GM12872 (cell line): ENCODE data around the gene PCNX2.

Experiments used
- TF ChIP-seq, protein P1 (sequence below): IDR thresholded peaks from 3 replicates; pipeline ENCODE4 v1.5.1; 2011; ENCODE audit warnings: low read depth, mild to moderate bottlenecking, low read length, moderate library complexity; ENCODE audit not compliant: insufficient read depth

Gene PCNX2

DNA sequence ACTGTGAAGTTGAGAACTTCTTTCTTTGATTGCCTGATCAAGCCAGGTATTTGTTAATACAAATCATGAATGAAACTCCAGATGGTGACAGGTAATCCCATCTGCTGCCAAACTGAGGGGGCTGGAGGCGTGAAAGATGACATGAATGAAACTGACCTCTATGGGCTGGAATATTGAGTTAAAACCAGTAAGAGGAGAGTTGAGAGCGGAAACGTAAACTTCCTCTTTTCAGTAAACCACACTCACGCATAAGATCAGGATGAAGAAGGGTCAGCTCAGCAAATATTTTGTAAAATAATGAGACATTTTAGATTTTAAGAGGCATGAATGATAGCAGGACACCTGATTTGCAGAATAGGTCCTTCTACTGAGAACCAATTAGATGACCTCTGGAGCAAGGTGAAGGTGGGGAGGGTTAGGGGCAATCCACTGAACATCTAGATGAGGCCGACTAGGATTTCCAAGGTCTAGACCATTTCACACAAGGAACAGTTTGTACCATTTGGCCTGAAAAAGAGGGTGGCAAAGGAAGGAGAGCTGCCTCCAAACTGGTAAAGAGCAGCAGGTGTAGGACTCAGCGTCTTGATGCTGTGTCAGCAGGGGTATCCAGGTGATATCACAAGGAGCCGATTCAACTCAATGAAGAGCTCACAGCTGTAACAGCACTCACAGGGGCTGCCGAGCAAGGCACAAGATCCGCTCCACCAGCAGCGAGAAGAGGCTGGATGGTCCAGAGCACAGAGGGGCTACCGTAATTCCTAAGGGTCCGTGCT lies 212.6 kb downstream of the PCNX2 start:
- TF ChIP-seq, protein P1, sequence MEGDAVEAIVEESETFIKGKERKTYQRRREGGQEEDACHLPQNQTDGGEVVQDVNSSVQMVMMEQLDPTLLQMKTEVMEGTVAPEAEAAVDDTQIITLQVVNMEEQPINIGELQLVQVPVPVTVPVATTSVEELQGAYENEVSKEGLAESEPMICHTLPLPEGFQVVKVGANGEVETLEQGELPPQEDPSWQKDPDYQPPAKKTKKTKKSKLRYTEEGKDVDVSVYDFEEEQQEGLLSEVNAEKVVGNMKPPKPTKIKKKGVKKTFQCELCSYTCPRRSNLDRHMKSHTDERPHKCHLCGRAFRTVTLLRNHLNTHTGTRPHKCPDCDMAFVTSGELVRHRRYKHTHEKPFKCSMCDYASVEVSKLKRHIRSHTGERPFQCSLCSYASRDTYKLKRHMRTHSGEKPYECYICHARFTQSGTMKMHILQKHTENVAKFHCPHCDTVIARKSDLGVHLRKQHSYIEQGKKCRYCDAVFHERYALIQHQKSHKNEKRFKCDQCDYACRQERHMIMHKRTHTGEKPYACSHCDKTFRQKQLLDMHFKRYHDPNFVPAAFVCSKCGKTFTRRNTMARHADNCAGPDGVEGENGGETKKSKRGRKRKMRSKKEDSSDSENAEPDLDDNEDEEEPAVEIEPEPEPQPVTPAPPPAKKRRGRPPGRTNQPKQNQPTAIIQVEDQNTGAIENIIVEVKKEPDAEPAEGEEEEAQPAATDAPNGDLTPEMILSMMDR, result no peak

DNA sequence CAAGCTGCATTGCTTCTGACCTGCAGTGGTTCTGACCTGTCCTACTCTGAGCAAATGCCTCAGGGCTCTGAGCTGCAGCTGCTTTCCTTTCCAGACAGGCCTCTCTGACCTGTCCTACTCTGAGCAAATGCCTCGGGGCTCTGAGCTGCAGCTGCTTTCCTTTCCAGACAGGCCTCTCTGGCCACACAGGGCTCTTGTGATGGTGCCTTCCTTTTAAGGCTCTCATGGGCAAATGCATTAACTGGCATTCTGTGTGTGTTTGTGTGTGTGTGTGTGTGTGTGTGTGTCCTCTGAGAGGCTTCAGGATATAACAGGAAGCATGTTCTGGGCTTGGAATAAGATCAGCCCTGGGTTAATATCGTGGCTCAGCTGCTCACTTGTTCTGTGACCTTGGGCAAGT lies 213.8 kb downstream of the PCNX2 start:
- TF ChIP-seq, protein P1, result no peak

DNA sequence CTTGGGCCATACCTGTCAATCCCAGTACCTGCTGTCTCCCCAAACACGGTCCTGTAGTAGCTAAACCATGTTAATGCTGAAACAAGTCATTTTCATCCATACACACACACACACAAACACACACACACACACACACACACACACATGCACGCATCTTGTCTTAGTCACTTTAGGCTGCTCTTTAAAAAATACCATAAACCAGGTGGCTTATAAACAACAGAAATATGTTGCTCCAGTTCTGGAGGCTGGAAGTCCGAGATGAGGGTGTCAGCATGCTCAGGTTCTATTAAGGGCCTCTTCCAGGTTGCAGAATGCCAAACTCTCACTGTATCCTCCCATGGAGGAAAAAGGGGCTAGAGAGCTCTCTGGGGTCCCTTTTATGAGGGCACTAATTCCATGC lies 215.2 kb downstream of the PCNX2 start:
- TF ChIP-seq, protein P1, result no peak

DNA sequence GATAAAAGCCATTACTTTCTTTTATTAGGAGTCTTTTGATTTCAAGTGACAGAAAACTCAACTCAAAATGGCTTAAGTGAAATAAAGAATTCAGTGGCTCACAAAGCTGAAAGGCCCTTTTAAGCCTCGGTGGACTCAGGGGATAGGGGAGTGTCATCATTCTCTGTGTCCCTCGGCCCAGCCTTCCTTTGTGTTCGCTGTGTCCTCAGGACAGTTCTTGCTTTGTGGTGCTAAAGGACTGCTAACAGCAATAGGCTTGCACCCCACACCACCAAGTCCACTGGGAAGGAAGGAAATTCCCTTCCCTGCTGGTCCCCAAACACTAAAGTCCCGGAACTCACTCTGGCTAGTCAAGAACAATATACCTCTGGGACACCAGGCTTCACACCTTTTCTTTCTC lies 216.0 kb downstream of the PCNX2 start:
- TF ChIP-seq, protein P1, result no peak

DNA sequence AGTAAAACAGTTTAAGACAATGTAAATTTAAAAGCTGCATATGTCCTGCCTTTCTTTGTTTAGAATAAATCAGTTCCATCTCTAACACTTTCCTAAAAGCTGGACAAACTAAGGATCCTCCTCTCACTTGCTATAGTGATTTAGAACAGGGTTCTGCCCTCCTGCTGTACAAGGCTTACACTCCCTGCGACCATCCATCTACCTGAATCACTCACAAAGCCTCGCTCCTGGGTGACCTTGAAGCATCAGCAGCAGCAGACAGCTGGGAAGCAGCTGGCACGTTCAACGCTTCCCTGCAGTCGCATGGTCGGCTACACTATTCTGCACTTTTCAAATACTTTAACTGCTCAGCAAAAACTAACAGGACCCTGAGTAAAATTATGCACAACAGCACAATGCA lies 217.1 kb downstream of the PCNX2 start:
- TF ChIP-seq, protein P1, result no peak

DNA sequence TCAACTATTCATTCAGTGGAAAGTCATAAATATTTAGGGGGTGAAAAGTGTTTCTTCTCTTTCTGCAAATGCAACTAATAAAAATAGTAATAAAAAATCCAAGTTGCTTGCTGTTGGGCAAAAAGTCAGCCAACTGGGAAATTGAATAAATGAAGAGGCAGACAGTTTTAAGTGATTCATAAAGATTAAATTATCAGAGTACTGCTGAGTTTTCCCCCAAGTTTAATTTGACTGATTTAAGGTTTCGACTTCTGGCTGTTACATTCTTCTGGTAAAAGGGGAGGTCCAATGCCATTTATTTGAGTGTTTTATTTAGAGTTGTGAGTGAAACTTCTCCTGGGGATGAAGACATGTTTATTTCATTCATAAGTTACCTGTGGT lies 219.6 kb downstream of the PCNX2 start:
- TF ChIP-seq, protein P1, result no peak

DNA sequence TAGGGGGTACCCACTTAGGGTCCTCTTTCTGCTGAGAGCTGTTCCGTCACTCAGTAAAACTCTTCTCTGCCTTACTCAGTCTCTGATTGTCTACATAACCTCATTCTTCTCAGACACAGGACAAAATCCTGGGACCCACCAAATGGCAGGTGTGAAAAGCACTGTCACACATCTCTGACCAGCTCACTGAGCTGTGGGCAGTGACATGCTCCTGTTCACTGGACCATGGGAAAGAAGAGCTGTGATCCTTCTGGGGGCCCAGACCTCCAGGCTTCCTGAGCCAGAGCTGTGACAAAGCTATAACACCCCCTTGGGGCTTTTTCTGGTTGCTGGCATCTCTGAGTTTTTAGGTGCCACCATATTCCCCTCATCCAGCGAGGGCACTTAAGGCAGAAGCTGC lies 229.4 kb downstream of the PCNX2 start:
- TF ChIP-seq, protein P1, result no peak
